SK-N-SH (cell line): ENCODE results near the gene PTPRC.

Source experiments
- ELF1 ChIP-seq: IDR thresholded peaks from 2 replicates; pipeline ENCODE4 v1.4.0; 2012
- EZH2phosphoT487 ChIP-seq: fragments of 200-600 bp; sonication (generic); IDR thresholded peaks from 2 replicates; pipeline ENCODE4 v1.6.1; 2017; ENCODE audit warnings: low read depth, mixed run types, mild to moderate bottlenecking, antibody characterized with exemption, moderate library complexity, borderline replicate concordance
- POLR2AphosphoS5 ChIP-seq: IDR thresholded peaks from 2 replicates; pipeline ENCODE4 v1.6.1; 2012; ENCODE audit warnings: low read depth, low read length
- RAD21 ChIP-seq: IDR thresholded peaks from 2 replicates; pipeline ENCODE4 v1.6.1; 2012; ENCODE audit warnings: mild to moderate bottlenecking, low read length
- RFX5 ChIP-seq: IDR thresholded peaks from 2 replicates; pipeline ENCODE4 v1.6.1; 2012; ENCODE audit warnings: mild to moderate bottlenecking, improper control_type of control experiment, low read length
- RXRA ChIP-seq: IDR thresholded peaks from 2 replicates; pipeline ENCODE4 v1.4.0; 2012; ENCODE audit warnings: low read depth, mild to moderate bottlenecking, borderline replicate concordance
- TF ChIP-seq, protein P1 (sequence below): IDR thresholded peaks from 2 replicates; pipeline ENCODE4 v1.4.0; 2012; ENCODE audit warnings: low read depth, borderline replicate concordance
- TF ChIP-seq, protein P2 (sequence below): fragments of 200-600 bp; sonication (generic); IDR thresholded peaks from 2 replicates; pipeline ENCODE4 v1.6.1; 2017; ENCODE audit warnings: antibody characterized with exemption, mild to moderate bottlenecking, moderate library complexity
- TF ChIP-seq, protein P3 (sequence below): IDR thresholded peaks from 2 replicates; pipeline ENCODE4 v1.4.0; 2012; ENCODE audit warnings: low read depth
- TF ChIP-seq, protein P4 (sequence below): IDR thresholded peaks from 2 replicates; pipeline ENCODE4 v1.4.0; 2012; ENCODE audit warnings: low read depth, borderline replicate concordance

DNA sequence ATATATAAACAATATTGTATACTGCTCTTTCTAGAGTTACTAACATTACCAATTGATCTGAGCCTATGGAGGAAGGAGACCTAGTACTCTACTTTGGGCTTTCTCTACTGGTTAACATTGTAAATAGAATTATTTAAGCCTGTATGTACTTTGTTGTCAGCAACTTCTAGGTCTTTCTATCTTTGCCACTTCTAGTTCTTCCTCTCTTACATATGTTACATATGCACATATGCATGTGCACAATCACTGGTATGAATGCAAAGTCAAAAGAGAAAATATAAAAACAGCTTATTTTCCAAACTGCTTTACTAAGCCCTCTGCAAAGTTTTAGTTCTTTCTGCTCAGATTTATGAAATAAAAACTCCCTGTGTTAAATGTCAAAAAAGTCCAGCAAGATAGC is 84.3 kb downstream of the PTPRC start:
- TF ChIP-seq ELF1 (no peak), POLR2AphosphoS5 (no peak), RFX5 (no peak), RAD21 (no peak), RXRA (no peak), EZH2phosphoT487 (no peak)
- TF ChIP-seq, protein P1, sequence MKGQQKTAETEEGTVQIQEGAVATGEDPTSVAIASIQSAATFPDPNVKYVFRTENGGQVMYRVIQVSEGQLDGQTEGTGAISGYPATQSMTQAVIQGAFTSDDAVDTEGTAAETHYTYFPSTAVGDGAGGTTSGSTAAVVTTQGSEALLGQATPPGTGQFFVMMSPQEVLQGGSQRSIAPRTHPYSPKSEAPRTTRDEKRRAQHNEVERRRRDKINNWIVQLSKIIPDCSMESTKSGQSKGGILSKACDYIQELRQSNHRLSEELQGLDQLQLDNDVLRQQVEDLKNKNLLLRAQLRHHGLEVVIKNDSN: no peak
- TF ChIP-seq, protein P2, sequence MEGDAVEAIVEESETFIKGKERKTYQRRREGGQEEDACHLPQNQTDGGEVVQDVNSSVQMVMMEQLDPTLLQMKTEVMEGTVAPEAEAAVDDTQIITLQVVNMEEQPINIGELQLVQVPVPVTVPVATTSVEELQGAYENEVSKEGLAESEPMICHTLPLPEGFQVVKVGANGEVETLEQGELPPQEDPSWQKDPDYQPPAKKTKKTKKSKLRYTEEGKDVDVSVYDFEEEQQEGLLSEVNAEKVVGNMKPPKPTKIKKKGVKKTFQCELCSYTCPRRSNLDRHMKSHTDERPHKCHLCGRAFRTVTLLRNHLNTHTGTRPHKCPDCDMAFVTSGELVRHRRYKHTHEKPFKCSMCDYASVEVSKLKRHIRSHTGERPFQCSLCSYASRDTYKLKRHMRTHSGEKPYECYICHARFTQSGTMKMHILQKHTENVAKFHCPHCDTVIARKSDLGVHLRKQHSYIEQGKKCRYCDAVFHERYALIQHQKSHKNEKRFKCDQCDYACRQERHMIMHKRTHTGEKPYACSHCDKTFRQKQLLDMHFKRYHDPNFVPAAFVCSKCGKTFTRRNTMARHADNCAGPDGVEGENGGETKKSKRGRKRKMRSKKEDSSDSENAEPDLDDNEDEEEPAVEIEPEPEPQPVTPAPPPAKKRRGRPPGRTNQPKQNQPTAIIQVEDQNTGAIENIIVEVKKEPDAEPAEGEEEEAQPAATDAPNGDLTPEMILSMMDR: no peak
- TF ChIP-seq, protein P3, sequence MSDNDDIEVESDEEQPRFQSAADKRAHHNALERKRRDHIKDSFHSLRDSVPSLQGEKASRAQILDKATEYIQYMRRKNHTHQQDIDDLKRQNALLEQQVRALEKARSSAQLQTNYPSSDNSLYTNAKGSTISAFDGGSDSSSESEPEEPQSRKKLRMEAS: no peak
- TF ChIP-seq, protein P4, sequence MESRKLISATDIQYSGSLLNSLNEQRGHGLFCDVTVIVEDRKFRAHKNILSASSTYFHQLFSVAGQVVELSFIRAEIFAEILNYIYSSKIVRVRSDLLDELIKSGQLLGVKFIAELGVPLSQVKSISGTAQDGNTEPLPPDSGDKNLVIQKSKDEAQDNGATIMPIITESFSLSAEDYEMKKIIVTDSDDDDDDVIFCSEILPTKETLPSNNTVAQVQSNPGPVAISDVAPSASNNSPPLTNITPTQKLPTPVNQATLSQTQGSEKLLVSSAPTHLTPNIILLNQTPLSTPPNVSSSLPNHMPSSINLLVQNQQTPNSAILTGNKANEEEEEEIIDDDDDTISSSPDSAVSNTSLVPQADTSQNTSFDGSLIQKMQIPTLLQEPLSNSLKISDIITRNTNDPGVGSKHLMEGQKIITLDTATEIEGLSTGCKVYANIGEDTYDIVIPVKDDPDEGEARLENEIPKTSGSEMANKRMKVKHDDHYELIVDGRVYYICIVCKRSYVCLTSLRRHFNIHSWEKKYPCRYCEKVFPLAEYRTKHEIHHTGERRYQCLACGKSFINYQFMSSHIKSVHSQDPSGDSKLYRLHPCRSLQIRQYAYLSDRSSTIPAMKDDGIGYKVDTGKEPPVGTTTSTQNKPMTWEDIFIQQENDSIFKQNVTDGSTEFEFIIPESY: no peak
